ACC112 (cell line): Measurements from ENCODE around the gene TSPOAP1.

Experiments
- H2AFZ ChIP-seq: fragments of 200-600 bp; sonication (generic); one replicate; pipeline ENCODE4 v1.6.0; 2017; ENCODE audit warnings: antibody characterized with exemption, low read length; ENCODE audit not compliant: unreplicated experiment
- H3K27ac ChIP-seq: fragments of 200-600 bp; sonication (generic); 2 replicates; pipeline ENCODE4 v1.5.1; 2014; ENCODE audit warnings: low read depth, mild to moderate bottlenecking, antibody characterized with exemption, low read length, moderate library complexity
- H3K27me3 ChIP-seq: fragments of 200-600 bp; sonication (generic); 2 replicates; pipeline ENCODE4 v1.6.1; 2014; ENCODE audit warnings: mild to moderate bottlenecking, antibody characterized with exemption, low read length, moderate library complexity, mixed read lengths; ENCODE audit not compliant: insufficient read depth
- H3K36me3 ChIP-seq: fragments of 200-600 bp; sonication (generic); 2 replicates; pipeline ENCODE4 v1.6.1; 2016; ENCODE audit warnings: mild to moderate bottlenecking, antibody characterized with exemption, low read length, moderate library complexity, mixed read lengths; ENCODE audit not compliant: insufficient read depth
- H3K4me1 ChIP-seq: fragments of 200-600 bp; sonication (generic); one replicate; pipeline ENCODE4 v1.6.1; 2016; ENCODE audit warnings: low read length, mixed read lengths; ENCODE audit not compliant: insufficient read depth, unreplicated experiment, control insufficient read depth
- H3K4me3 ChIP-seq: fragments of 200-600 bp; sonication (generic); 2 replicates; pipeline ENCODE4 v1.5.1; 2014; ENCODE audit warnings: mild to moderate bottlenecking, low read depth, low read length
- H3K79me2 ChIP-seq: fragments of 200-600 bp; sonication (generic); one replicate; pipeline ENCODE4 v1.6.0; 2016; ENCODE audit warnings: low read length; ENCODE audit not compliant: control insufficient read depth, unreplicated experiment, insufficient read depth

TSPOAP1 gene

DNA sequence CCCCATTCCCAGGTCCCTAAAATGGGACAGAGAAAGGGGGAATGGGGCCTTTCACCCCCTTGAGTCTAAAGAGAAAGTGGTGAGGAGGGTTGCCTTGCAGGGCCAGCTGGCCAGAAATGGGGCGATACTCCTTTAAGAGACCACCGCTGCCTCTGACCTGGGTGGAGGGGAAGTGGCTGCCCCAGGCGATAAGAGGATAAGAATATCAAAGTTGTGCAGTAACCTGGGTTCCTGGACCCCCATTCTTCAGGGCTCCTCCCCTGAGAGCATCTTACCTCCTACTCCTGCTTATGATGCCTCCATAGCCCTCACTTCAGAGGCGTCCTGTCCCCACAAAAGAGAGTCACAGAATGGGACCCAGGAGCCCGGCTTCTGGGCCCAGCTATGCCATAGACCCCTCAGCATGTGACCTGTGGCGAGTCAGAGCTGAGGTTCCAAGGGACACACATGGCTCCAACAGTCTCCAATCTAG, 5.2 kb upstream of the TSPOAP1 start:
- Histone ChIP-seq H3K36me3 (no peaks in the 10 kb centered on the region), H3K4me3 (no peak overlapping the region), H2AFZ (no peak overlapping the region), H3K4me1 (peaks cover 20% of the 10 kb centered on the region), H3K27ac (no peak overlapping the region), H3K27me3 (peaks cover 9% of the 10 kb centered on the region), H3K79me2 (no peaks in the 10 kb centered on the region)

DNA sequence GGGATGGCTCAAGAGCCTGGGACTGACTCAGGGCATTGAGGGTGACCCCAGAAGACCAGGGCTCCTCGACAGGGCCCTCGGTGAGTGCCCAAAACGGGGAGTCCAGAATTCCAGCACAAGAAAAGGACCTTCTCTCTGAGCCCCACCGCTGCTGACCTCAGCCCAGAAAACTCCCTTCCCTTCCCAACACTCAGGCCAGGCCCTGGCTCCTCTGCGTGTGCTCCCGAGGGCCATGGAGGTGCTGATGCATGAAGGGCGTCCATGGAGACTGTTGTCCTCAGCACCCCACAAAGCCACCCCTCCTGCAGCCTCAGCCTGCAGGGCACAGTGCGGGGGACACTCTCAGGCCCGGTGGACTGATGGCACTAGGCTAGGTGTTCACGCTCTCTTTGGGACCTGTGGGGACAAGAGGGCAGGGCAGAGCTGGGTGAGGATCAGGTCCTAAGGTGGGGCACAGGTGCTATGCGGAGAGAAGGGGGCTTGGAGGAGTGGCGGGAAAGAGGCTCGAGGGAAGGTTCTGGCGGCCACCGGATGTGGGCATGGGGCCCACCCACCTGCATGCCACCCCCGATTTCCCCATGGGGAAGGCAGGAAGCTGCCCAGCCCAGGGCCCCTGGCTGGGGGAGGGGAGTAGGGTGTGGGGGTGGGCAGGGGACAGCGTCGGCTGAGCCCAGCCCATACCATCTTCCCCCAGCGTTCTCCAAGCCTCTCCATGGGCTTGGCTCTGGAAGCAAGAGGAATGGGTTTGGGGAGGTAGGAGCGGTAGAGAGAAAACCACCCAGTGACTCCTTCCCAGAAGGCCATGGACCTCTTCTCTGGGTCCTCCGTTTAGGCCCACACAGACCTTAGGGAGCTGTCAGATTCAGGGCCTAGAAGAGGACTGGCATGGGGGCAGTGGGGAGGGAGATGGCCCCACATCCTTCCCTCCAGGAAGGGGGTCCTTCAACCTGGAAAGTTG, 4.5 kb upstream of the TSPOAP1 start:
- Histone ChIP-seq H3K36me3 (no peaks in the 10 kb centered on the region), H3K79me2 (no peaks in the 10 kb centered on the region), H3K27me3 (peaks cover 15% of the 10 kb centered on the region), H2AFZ (no peak overlapping the region), H3K27ac (no peak overlapping the region), H3K4me1 (peaks cover 14% of the 10 kb centered on the region), H3K4me3 (no peak overlapping the region)

DNA sequence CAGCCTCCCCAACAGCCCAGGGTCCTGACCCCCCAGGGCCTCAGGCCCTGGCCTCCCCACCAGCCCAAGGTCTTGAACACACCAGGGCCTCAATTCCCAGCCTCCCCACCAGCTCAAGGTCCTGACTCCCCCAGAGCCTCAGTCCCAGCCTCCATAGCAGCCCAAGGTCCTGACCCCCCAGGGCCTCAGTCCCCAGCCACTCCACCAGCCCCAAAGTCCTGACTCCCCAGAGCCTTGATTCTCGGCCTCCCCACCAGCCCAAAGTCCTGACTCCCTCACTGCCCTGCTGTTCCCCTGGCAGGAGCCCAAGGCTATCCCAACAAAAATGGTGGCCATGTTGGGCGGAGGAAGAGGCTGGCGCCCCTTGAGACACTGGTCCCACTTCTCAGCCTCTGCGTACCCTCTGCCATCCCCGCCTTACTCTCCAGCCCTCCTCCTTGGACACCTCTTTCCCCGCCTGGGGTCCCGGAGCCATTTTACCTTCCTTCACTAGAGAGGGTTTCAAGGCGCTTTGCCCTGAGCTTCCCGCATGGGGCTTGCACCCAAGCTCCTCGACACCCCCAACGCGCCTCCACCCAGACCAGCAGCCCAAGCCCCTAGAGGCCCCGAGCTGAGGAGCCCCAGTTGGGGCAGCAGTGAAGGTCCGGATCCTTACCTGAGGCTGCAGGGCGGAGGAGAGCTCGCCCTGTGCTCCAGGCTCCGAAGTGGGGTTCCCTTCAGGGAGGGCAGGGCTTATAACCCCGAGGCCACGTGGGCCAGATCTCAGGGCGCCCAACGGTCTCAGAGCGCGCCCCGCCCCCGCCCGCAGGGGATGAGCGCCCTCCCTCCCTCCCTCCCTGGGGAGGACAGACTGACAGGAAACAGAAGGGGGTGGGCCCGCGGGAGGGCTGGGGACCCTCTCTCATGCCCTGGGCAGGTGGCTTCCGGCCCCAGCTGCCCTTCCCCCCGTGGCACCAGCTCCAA, 3.5 kb upstream of the TSPOAP1 start:
- no peak overlapping the region for H3K4me3 ChIP-seq
- peaks cover 4% of the 10 kb centered on the region for H3K4me1 ChIP-seq
- H3K36me3 ChIP-seq = no peaks in the 10 kb centered on the region
- H3K27ac ChIP-seq = no peak overlapping the region
- peaks cover 23% of the 10 kb centered on the region for H3K27me3 ChIP-seq
- H2AFZ ChIP-seq = no peak overlapping the region
- no peaks in the 10 kb centered on the region for H3K79me2 ChIP-seq

- H2AFZ ChIP-seq = no peak overlapping the region
- no peak overlapping the region for H3K4me3 ChIP-seq
- H3K36me3 ChIP-seq = no peaks in the 10 kb centered on the region
- H3K4me1 ChIP-seq = peaks cover under 1% of the 10 kb centered on the region
- peaks cover 31% of the 10 kb centered on the region for H3K27me3 ChIP-seq
- H3K79me2 ChIP-seq = no peaks in the 10 kb centered on the region
- H3K27ac ChIP-seq = no peak overlapping the region
These were observed 2.6 kb upstream of the TSPOAP1 start for GRCh38 chr17:58330997-58331814.

GRCh38 chr17:58330538-58330996, 2.0 kb upstream of the TSPOAP1 start:
- no peaks in the 10 kb centered on the region for H3K36me3 ChIP-seq
- no peak overlapping the region for H2AFZ ChIP-seq
- H3K79me2 ChIP-seq = no peaks in the 10 kb centered on the region
- H3K27me3 ChIP-seq = peaks cover 37% of the 10 kb centered on the region
- H3K4me1 ChIP-seq = no peaks in the 10 kb centered on the region
- no peak overlapping the region for H3K27ac ChIP-seq
- no peak overlapping the region for H3K4me3 ChIP-seq

- Histone ChIP-seq H3K27ac (no peak overlapping the region), H3K79me2 (no peaks in the 10 kb centered on the region), H3K36me3 (no peaks in the 10 kb centered on the region), H3K4me3 (no peak overlapping the region), H3K27me3 (peaks cover 43% of the 10 kb centered on the region), H3K4me1 (no peaks in the 10 kb centered on the region), H2AFZ (no peak overlapping the region)
These were observed 1.4 kb upstream of the TSPOAP1 start for GRCh38 chr17:58329810-58330537.

DNA sequence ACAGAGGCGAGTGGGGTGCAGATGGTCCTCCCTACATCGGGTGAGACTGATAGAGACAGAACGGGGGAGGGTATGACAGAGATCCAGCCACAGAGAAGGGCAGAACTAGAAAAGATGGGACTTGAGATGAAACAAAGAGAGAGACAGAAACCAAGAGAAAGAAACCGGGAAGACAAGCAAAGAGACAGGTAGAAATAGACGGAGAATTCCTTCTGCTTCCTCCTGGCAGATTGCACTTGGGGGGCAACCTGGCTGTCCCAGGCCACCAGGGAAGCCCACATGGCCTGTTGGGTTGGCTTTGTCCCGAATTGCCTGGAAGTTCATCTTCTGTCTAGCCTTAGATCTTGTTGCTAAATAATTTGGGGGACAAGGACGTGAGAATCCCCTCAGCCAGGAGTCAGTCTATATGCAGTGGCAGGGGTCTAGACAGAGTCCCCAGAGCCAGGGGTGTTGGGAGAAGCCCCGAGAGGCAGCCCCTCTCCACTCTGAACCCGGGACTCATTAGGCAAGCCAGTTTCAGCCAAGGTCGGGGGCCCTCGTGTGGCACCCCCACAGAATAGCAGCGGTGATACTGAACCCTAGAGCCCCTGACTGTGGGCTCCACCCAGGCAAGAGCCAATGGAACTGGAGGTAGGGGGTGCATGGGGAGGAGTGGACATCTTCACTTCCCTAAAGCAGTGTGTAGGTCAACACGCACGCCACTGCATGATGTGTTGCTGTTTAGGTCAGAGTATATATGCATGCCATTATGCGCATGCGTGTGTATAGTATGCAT, 627 bp upstream of the TSPOAP1 start:
- H3K4me1 ChIP-seq = no peaks in the 10 kb centered on the region
- no peak overlapping the region for H3K4me3 ChIP-seq
- no peaks in the 10 kb centered on the region for H3K36me3 ChIP-seq
- no peak overlapping the region for H2AFZ ChIP-seq
- no peaks in the 10 kb centered on the region for H3K79me2 ChIP-seq
- H3K27me3 ChIP-seq = peaks cover 51% of the 10 kb centered on the region
- H3K27ac ChIP-seq = no peak overlapping the region

DNA sequence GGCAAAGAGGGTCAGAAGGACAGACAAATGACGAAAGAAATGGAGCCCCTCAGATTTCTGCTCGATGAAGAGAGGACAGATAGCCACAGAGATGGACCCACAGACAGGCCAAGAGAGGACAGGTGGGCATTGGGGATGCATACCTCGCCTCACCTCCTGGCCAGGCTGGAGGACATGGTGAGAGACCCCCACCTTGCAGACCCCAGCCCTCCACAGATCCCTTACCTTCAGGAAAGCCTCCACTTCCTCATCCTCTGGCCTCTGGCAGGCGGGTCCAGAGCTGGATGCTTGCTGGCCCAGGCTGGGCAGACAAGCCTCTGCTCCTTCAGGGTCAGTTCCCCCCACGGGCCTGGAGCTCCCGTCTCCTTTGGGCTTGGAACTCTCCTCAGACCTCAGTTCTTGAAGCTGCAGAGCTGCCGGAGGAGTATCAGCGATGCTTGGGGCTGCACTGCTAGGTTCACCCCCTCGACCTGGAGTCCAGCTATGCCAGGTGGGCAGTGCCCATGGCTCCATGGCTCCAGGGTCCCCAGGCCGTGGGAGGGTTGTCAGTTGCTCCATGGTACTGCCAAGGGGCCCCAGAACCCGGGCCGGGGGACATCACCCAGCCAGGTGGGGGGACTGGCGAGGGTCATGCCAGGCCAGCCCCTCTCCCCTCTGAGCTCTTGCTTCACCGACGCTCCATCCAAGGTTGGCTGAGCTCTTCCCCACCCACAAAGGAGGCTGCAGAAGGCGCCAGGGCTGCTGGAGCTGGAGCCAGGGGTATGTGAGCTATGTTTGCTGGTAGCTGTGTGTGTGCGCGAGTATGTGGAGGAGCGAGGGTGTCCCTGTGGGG, 1.0 kb downstream of the TSPOAP1 start:
- Histone ChIP-seq H3K4me1 (no peaks in the 10 kb centered on the region), H2AFZ (no peak overlapping the region), H3K27me3 (peaks cover 64% of the 10 kb centered on the region), H3K79me2 (no peaks in the 10 kb centered on the region), H3K4me3 (no peak overlapping the region), H3K36me3 (no peaks in the 10 kb centered on the region), H3K27ac (no peak overlapping the region)
